Measurements from ENCODE around the gene CLDN4. TPM values are rescaled to one million over a fixed set of nuclear protein-coding genes. Genes with fewer than 3 reads are reported as not detected.
"Not testable (repeated sequence)": the region's sequence is repeated elsewhere in the genome, so short reads cannot be mapped to it uniquely, and the experiment has no call there.

CLDN4 gene
- total and polyA plus RNA-seq, 7 experiments from 2014 or later = 0.14 to 0.24 (median 0.16) TPM; not detected in 4

- Mint-ChIP-seq H3K4me1 (peaks cover 0 to 2% (median 0%) of the 10 kb centered on the region in 7 donors), H3K4me3 (no peak overlapping the region), H3K27ac (no peak overlapping the region), H3K9me3 (peaks cover 0 to 16% (median 5%) of the 10 kb centered on the region in 11 donors), H3K27me3 (peaks cover 3 to 14% (median 13%) of the 10 kb centered on the region in 5 donors), H3K36me3 (peaks cover 0 to 4% (median 0%) of the 10 kb centered on the region in 5 donors)
- ChIA-PET CTCF (interaction anchor here (1.6 kb wide), 1 partner anchor 43 kb away, joined by 9 read pairs; no protein-coding TSS in a partner anchor), POLR2A (interaction anchor here (0.6 to 0.7 kb wide), 2 partner anchors 11 to 30 kb away, joined by 3 read pairs; no protein-coding TSS in a partner anchor)
- intact Hi-C loops (cut with micrococcal nuclease) = loop anchor here in 1 of 2 donors (1.0 kb wide), 1 partner anchor 44 kb away; no protein-coding TSS in a partner anchor
- Histone ChIP-seq H3K9me3 (ENCODE audit: control insufficient read depth in 2 of 3, low read length in 3 of 3) (peaks cover 0 to 10% (median 0%) of the 10 kb centered on the region in 3 experiments), H3K27me3 (ENCODE audit: control insufficient read depth in 2 of 2, insufficient read depth in 2 of 2, low read length in 2 of 2) (no peaks in the 10 kb centered on the region), H3K27ac (ENCODE audit: low read depth, low read length) (no peak overlapping the region), H3K36me3 (ENCODE audit: control insufficient read depth in 2 of 3, insufficient read depth in 3 of 3, low read length in 3 of 3) (no peaks in the 10 kb centered on the region), H3K4me1 (ENCODE audit: control insufficient read depth in 2 of 2, insufficient read depth in 2 of 2, low read length in 2 of 2) (no peaks in the 10 kb centered on the region), H3K4me3 (ENCODE audit: low read length) (no peak overlapping the region)
- peak; percentile 86 for ATAC-seq
- peak in 7 of 9 donors; percentile 17 to 66 (median 29) for DNase-seq
These were observed 19.0 kb upstream of the CLDN4 start for GRCh38 chr7:73811760-73812168.

GRCh38 chr7:73812996-73813395, 17.8 kb upstream of the CLDN4 start:
- Histone ChIP-seq H3K27me3 (ENCODE audit: control insufficient read depth in 2 of 2, insufficient read depth in 2 of 2, low read length in 2 of 2) (no peaks in the 10 kb centered on the region), H3K4me1 (ENCODE audit: control insufficient read depth in 2 of 2, insufficient read depth in 2 of 2, low read length in 2 of 2) (no peaks in the 10 kb centered on the region), H3K4me3 (ENCODE audit: low read length) (no peak overlapping the region), H3K27ac (ENCODE audit: low read depth, low read length) (no peak overlapping the region), H3K36me3 (ENCODE audit: control insufficient read depth in 2 of 3, insufficient read depth in 3 of 3, low read length in 3 of 3) (no peaks in the 10 kb centered on the region), H3K9me3 (ENCODE audit: control insufficient read depth in 2 of 3, low read length in 3 of 3) (peaks cover 0 to 10% (median 0%) of the 10 kb centered on the region in 3 experiments)
- CTCF ChIA-PET = no interaction called here
- Mint-ChIP-seq H3K9me3 (peaks cover 0 to 16% (median 5%) of the 10 kb centered on the region in 11 donors), H3K27ac (no peak overlapping the region), H3K36me3 (peaks cover 0 to 4% (median 0%) of the 10 kb centered on the region in 5 donors), H3K4me1 (peaks cover 0 to 2% (median 0%) of the 10 kb centered on the region in 7 donors), H3K27me3 (peaks cover 3 to 17% (median 13%) of the 10 kb centered on the region in 5 donors), H3K4me3 (no peak overlapping the region)
- ATAC-seq (no peak), DNase-seq (no peak)
- POLR2A ChIA-PET = no interaction called here
- intact Hi-C loops (cut with micrococcal nuclease) = no loop called here

- Mint-ChIP-seq H3K9me3 (peaks cover 0 to 16% (median 5%) of the 10 kb centered on the region in 11 donors), H3K4me3 (no peak overlapping the region), H3K36me3 (peaks cover 0 to 4% (median 0%) of the 10 kb centered on the region in 5 donors), H3K4me1 (peaks cover 0 to 2% (median 0%) of the 10 kb centered on the region in 7 donors), H3K27me3 (peaks cover 3 to 23% (median 14%) of the 10 kb centered on the region in 5 donors), H3K27ac (no peak overlapping the region)
- ATAC-seq (no peak), DNase-seq (no peak)
- no peaks in the 10 kb centered on the region for H3K36me3 ChIP-seq (ENCODE audit: control insufficient read depth in 2 of 3, insufficient read depth in 3 of 3, low read length in 3 of 3)
- POLR2A ChIA-PET = no interaction called here
- no peak overlapping the region for H3K4me3 ChIP-seq (ENCODE audit: low read length)
- intact Hi-C loops (cut with micrococcal nuclease) = no loop called here
- CTCF ChIA-PET = interaction anchor here (1.1 kb wide), 1 partner anchor 40 kb away, joined by 3 read pairs; no protein-coding TSS in a partner anchor
- no peak overlapping the region for H3K27ac ChIP-seq (ENCODE audit: low read depth, low read length)
- no peaks in the 10 kb centered on the region for H3K27me3 ChIP-seq (ENCODE audit: control insufficient read depth in 2 of 2, insufficient read depth in 2 of 2, low read length in 2 of 2)
- peaks cover 0 to 10% (median 0%) of the 10 kb centered on the region in 3 experiments for H3K9me3 ChIP-seq (ENCODE audit: control insufficient read depth in 2 of 3, low read length in 3 of 3)
- no peaks in the 10 kb centered on the region for H3K4me1 ChIP-seq (ENCODE audit: control insufficient read depth in 2 of 2, insufficient read depth in 2 of 2, low read length in 2 of 2)
These were observed 15.4 kb upstream of the CLDN4 start for GRCh38 chr7:73815436-73815835.

GRCh38 chr7:73817121-73817520, 13.7 kb upstream of the CLDN4 start:
- Histone ChIP-seq H3K36me3 (ENCODE audit: control insufficient read depth in 2 of 3, insufficient read depth in 3 of 3, low read length in 3 of 3) (no peaks in the 10 kb centered on the region), H3K4me1 (ENCODE audit: control insufficient read depth in 2 of 2, insufficient read depth in 2 of 2, low read length in 2 of 2) (no peaks in the 10 kb centered on the region), H3K27ac (ENCODE audit: low read depth, low read length) (no peak overlapping the region), H3K9me3 (ENCODE audit: control insufficient read depth in 2 of 3, low read length in 3 of 3) (peaks cover 0 to 10% (median 0%) of the 10 kb centered on the region in 3 experiments), H3K4me3 (ENCODE audit: low read length) (no peak overlapping the region), H3K27me3 (ENCODE audit: control insufficient read depth in 2 of 2, insufficient read depth in 2 of 2, low read length in 2 of 2) (no peaks in the 10 kb centered on the region)
- intact Hi-C loops (cut with micrococcal nuclease) = no loop called here
- H3K27me3 Mint-ChIP-seq = peaks cover 3 to 28% (median 14%) of the 10 kb centered on the region in 5 donors
- CTCF ChIA-PET = no interaction called here
- peaks cover 0 to 3% (median 0%) of the 10 kb centered on the region in 7 donors for H3K4me1 Mint-ChIP-seq
- H3K27ac Mint-ChIP-seq = no peak overlapping the region
- peaks cover 0 to 4% (median 0%) of the 10 kb centered on the region in 5 donors for H3K36me3 Mint-ChIP-seq
- H3K4me3 Mint-ChIP-seq = no peak overlapping the region
- POLR2A ChIA-PET = no interaction called here
- DNase-seq = no peak
- no peak for ATAC-seq
- H3K9me3 Mint-ChIP-seq = peaks cover 0 to 16% (median 5%) of the 10 kb centered on the region in 11 donors

GRCh38 chr7:73820013-73820412, 10.8 kb upstream of the CLDN4 start:
- H3K36me3 ChIP-seq (ENCODE audit: control insufficient read depth in 2 of 3, insufficient read depth in 3 of 3, low read length in 3 of 3) = no peaks in the 10 kb centered on the region
- no peak overlapping the region for H3K4me3 ChIP-seq (ENCODE audit: low read length)
- no peak for DNase-seq
- Mint-ChIP-seq H3K9me3 (peaks cover 0 to 3% (median 0%) of the 10 kb centered on the region in 11 donors), H3K27me3 (peaks cover 0 to 27% (median 0%) of the 10 kb centered on the region in 5 donors), H3K4me3 (no peak overlapping the region), H3K36me3 (no peaks in the 10 kb centered on the region), H3K27ac (no peak overlapping the region), H3K4me1 (peaks cover 0 to 4% (median 0%) of the 10 kb centered on the region in 7 donors)
- H3K27ac ChIP-seq (ENCODE audit: low read depth, low read length) = no peak overlapping the region
- intact Hi-C loops (cut with micrococcal nuclease) = no loop called here
- no peaks in the 10 kb centered on the region for H3K27me3 ChIP-seq (ENCODE audit: control insufficient read depth in 2 of 2, insufficient read depth in 2 of 2, low read length in 2 of 2)
- H3K9me3 ChIP-seq (ENCODE audit: control insufficient read depth in 2 of 3, low read length in 3 of 3) = no peaks in the 10 kb centered on the region
- POLR2A ChIA-PET = interaction anchor here (0.7 kb wide), 1 partner anchor 298 kb away, joined by 3 read pairs; the partner anchor contains the start of gene BAZ1B
- no peak for ATAC-seq
- H3K4me1 ChIP-seq (ENCODE audit: control insufficient read depth in 2 of 2, insufficient read depth in 2 of 2, low read length in 2 of 2) = no peaks in the 10 kb centered on the region
- CTCF ChIA-PET = interaction anchor here (0.6 kb wide), 2 partner anchors 35 to 435 kb away, joined by 3 read pairs; no protein-coding TSS in a partner anchor

GRCh38 chr7:73821597-73822285, 9.1 kb upstream of the CLDN4 start:
- POLR2A ChIA-PET; H3K27ac ChIP-seq (ENCODE audit: low read depth, low read length); H3K9me3 ChIP-seq (ENCODE audit: control insufficient read depth in 2 of 3, low read length in 3 of 3); CTCF ChIA-PET; H3K36me3 Mint-ChIP-seq; H3K27me3 ChIP-seq (ENCODE audit: control insufficient read depth in 2 of 2, insufficient read depth in 2 of 2, low read length in 2 of 2); DNase-seq; H3K4me1 Mint-ChIP-seq; H3K4me1 ChIP-seq (ENCODE audit: control insufficient read depth in 2 of 2, insufficient read depth in 2 of 2, low read length in 2 of 2); H3K4me3 ChIP-seq (ENCODE audit: low read length); H3K36me3 ChIP-seq (ENCODE audit: control insufficient read depth in 2 of 3, insufficient read depth in 3 of 3, low read length in 3 of 3); ATAC-seq; intact Hi-C loops (cut with micrococcal nuclease); H3K9me3 Mint-ChIP-seq: not testable (repeated sequence)
- Mint-ChIP-seq H3K27me3 (peaks cover 0 to 24% (median 6%) of the 10 kb centered on the region in 5 donors), H3K4me3 (peak overlapping the region in 1 of 10 donors; percentile 5), H3K27ac (peak overlapping the region in 1 of 9 donors; percentile 34)
